Measurements from ENCODE around the gene ATF3.
"Not testable (repeated sequence)": the region's sequence is repeated elsewhere in the genome, so short reads cannot be mapped to it uniquely, and the experiment has no call there.

ATF3 gene

DNA sequence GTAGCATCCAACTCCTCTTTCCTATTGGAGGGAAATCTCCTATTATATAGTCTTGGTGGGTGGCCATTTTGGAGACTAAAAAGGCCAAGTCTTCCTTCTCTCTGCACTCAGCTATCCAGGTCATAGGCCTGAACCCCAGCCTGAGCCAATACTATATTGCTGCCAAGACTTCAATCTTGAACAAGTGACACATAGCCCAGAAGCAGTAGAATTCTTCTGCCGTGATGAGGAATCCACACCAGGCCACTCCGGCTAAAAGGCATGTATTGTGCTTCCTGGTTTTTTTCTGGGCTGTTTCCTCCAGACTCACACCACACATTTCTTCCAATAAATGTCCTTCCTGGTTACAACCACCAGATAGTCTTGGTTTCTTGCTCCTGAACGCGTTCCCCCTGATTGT, 43.0 kb downstream of the ATF3 start:
- DNase-seq (ENCODE audit: low spot score) = peak; percentile 64

DNA sequence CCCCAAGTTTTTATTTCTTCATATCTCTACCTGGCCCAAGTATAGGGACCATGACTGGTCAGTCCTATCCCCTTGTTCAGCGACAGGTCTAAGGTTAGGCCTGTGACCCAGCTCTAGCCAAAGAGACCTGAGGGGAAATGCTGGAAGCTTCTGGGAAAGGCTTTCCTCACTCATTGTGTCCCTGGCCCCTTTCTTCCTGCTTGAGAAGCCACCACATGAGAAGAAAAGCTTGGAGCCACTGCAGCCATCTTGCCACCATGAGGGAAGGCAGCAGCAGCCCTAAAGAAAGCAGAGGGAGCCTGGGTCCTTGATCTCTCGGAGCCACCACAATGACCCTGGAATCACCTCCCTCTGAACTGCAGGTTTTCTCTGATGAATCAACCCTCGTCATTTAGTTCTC, 43.4 kb downstream of the ATF3 start:
- DNase-seq (ENCODE audit: low spot score) = no peak

- DNase-seq (ENCODE audit: low spot score) = no peak
Observed at GRCh38 chr1:212652609-212653008, 44.0 kb downstream of the ATF3 start.

DNA sequence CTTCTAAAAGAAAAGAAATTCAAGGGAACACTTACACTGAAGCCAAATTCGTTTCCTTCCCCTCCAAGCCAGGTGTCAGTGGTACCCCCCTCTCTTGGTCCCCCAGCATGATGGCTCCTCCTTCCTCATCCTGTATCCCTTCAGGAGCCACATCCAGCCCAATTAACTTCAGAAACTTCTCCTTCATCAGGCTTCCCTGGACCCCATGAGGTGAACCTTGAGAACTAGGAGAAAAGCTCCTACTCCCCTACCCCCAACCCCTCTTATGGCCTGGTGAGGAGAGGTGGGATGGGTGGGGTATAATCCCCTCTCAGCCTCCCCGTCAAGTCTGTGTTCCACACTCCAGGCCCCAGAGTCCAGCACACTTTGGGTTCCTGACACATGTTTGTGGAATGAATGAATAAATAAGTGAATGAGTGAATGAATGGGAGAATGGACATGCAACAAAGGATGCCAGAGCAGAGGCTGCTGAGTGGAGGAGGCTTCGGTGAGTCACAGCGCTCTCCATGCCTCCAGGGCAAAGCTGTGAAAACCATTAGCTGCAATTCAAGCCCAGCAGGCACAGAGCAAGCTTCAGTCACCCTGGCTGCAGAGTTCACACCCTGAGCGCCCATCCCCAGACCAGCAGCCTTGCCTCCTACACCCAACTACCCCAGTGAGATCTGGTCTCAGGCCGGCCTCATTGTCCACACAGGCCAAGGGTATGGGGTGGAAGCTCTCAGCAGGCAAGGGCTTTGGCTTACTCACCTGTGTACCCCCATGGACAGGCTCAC, 47.3 kb downstream of the ATF3 start:
- DNase-seq (ENCODE audit: low spot score) = no peak

GRCh38 chr1:212656730-212657129, 48.2 kb downstream of the ATF3 start:
- no peak for DNase-seq (ENCODE audit: low spot score)

GRCh38 chr1:212658250-212658649, 49.7 kb downstream of the ATF3 start:
- DNase-seq (ENCODE audit: low spot score) = not testable (repeated sequence)

- DNase-seq (ENCODE audit: low spot score) = no peak
Observed at GRCh38 chr1:212664409-212665199, 56.0 kb downstream of the ATF3 start.

DNA sequence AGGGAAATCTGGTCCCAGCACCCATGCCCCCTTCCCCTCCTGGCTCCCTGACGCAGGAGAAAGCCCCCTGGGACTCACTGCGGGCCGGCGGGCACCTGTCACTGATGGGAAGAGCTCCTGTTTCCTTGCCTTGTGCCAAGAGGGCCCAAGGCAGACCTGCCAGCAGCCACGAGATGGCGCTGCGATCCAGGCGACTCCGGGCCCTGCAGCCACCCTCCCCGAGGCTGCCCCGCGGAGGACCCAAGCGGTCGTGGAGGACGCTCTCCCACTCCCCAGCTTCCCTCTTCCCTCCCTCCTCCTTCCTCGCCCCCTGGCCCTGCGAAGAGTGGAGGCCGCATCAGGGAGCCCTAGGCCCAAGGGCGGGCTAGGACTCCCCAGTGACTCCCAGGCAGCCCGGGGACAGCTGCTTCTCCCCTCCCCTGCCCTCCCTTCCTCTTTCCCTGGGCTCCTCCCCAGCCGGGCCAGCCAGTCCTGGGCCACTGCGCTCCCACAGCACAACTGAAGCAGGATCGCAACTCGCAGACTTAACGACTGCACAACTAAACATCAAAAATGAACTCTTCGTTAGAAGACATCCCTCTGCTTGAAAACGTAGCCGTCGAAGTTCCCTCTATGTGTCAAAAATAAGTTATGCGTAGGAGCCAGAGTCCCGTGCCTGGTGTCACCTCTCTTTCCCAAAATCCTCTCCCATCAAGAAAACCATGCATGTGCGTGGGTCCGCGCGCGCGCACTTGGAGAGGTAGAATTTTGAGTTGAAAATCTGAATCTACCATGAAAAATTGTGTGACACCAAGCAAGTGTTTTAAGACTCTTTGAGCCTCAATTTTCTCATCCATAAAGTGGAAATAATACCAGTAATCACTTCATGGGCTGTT, 56.9 kb downstream of the ATF3 start:
- peak; percentile 82 for DNase-seq (ENCODE audit: low spot score)

- DNase-seq (ENCODE audit: low spot score) = no peak
Observed at GRCh38 chr1:212666116-212666775, 57.7 kb downstream of the ATF3 start.

DNA sequence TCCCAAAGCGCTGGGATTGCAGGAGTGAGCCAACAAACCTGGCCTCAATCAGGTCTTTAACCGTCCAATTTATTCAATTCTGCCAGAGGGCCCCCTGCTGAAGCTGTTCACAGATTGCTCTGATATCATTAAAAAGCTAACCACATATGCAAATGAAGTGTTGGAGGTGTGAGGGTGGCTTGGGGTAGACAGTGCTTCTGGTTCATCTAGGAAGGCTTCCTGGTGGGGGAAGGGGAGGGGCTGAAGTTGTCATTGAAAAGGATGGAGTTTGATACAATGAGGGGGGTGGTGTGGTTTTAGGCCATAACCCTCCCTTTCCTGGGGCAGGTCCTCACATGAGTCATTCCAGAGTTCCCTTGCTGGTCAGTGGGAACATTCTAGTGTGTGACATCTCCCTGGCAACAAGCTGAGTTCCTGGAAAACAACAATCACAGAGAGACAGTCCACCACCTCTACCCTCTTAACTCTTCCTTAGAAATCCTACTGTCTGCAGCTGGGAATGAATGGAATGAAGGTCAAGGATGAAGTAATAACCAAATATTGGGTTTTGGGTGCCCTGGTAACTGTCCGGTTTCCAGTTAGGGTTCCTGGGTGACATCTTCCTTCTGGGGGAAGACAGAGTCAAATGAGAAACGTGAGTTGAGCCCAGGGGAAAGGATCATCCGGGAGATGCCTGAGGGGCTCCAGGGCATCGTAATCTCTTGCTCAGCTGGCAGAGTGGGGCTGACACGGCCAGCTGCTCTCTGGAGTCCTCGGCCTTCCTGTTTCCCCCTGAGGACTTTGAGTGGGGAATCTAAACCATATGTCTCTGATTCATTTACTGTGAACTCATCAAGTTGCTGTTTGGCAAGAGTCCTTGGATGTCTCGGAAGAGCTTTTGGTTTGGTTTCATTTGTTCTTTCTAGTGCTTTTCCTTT, 58.9 kb downstream of the ATF3 start:
- DNase-seq (ENCODE audit: low spot score) = peak; percentile 95

DNA sequence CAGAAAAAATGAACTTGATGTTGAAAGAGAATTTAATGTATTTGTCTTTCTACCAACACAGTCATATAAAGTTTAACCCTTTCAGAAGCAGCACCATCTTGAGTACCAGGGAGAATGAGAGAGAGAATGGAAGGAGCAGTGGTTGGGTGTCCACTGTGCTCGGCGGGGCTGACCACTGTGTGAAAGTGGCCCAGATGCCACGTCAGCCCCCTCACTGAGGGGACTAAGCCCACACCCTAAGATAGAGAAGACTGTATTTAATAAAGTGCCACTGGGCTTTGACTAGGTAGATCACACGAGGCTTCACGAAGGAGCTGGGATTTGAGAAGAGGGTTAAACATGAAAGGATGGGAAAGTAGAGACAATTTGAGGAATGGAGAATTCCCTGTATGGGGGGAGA, 59.9 kb downstream of the ATF3 start:
- no peak for DNase-seq (ENCODE audit: low spot score)

DNA sequence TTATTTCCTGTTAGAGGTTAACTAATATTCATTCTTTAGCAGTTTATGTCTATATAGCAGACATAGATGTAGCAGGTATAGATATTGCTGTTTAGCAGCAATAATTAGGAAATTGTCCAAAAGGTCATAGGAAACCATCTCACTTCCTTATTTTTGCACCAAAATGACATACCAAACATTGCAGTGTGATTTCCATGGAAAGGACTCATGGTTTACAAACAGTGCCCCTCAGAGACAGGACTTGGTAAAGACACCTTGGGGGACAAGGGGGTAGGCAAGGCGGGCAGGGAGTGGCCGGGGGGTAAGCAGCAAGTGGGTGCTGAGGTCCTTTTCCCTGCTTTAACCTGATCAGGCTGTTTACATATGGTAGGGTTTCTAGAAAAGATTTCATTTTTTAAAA, 60.5 kb downstream of the ATF3 start:
- peak; percentile 42 for DNase-seq (ENCODE audit: low spot score)

DNA sequence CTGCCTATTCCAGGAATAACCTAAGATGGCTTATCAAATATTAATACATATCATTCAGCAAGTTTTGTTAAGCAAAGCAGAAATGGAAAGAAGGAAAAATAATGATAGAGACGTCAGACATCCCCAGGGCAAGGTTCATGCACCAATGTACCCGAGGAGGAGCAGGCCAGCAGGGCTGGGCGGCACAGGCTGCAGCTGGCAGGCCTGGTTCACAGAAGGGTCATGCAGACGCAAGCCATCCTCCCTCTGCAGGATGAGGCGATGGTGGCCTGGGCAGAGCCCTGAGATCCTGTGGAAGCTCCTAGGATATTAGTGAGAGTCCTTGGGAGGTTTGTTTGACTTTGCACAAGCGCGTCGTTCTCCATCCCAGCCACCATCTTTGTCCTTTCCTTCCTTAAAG, 61.0 kb downstream of the ATF3 start:
- DNase-seq (ENCODE audit: low spot score) = no peak

DNA sequence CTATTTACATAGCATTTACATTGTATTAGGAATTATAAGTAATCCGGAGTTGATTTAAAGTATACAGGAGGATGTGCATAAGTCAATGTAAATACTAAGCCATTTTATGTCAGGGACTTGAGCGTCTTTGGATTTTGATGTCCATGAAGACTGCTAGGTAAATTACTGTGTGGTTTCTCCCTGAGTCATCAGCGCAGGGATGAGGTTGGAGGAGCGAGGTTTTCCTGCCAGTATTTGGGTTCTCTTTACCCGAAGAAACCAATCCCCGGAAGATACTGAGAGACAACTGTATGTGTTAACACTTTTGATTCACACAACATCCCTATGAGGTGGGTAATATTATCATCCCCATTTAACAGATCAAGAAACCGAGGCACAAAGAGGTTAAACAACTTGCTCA, 61.7 kb downstream of the ATF3 start:
- no peak for DNase-seq (ENCODE audit: low spot score)
